Activated CD8-positive, alpha-beta memory T cell treated with anti-CD3 and anti-CD28 coated beads for 1 hour (primary cell): Measurements from ENCODE around the gene DHX32.
"Not testable (repeated sequence)": the region's sequence is repeated elsewhere in the genome, so short reads cannot be mapped to it uniquely, and the experiment has no call there.

Experiments used
- DNase-seq, 2 donors: peaks; one replicate each; pipeline ENCODE4 v3.0.0-alpha.2; 2020; ENCODE audit warnings: low read depth in 1 of 2; ENCODE audit errors: extremely low read depth in 1 of 2

The DHX32 gene, protein sequence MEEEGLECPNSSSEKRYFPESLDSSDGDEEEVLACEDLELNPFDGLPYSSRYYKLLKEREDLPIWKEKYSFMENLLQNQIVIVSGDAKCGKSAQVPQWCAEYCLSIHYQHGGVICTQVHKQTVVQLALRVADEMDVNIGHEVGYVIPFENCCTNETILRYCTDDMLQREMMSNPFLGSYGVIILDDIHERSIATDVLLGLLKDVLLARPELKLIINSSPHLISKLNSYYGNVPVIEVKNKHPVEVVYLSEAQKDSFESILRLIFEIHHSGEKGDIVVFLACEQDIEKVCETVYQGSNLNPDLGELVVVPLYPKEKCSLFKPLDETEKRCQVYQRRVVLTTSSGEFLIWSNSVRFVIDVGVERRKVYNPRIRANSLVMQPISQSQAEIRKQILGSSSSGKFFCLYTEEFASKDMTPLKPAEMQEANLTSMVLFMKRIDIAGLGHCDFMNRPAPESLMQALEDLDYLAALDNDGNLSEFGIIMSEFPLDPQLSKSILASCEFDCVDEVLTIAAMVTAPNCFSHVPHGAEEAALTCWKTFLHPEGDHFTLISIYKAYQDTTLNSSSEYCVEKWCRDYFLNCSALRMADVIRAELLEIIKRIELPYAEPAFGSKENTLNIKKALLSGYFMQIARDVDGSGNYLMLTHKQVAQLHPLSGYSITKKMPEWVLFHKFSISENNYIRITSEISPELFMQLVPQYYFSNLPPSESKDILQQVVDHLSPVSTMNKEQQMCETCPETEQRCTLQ

DNA sequence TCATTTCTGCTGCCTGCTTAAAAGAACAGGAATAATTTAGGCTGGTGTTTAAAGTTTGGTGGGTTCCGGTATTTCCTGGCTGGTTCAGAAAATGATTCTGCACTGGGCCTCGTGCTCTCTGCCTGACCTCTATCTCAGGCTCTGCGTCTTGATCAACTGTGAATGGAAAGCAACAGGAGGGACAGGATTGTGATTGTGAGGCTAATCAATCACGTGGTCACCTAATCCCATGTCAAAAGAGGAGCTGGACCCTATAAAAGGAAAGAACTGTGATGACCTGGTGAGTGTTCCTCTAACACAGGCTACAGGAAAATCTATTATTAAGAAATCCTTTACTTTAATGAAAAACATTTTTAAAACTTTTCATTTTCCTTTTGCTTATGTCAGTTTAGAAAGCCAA, at the start of gene DHX32:
TSS of gene DHX32 (minus strand) at position 101 of the 400 bp plus-strand sequence. CDS start 468 bp downstream, outside the sequence.
- no peak for DNase-seq

DNA sequence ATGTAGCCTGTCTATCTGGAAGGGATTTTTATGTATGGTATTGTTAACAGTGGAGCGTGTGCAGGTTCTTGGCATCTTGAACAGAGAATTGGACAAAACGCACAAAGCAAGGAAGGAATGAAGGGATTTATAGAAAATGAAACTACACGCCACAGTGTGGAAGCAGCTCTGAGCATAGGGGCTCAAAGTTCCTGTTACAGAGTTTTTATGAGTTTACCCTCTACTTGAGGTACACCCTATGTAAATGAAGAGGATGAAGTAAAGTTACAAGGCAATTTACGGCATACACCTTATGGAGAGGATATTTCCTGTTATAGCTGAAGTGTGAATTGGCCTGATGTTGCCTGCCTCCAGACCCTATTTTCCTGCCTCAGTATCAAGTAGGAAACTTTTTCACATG, 48.5 kb upstream of the DHX32 start:
- no peak for DNase-seq

DNA sequence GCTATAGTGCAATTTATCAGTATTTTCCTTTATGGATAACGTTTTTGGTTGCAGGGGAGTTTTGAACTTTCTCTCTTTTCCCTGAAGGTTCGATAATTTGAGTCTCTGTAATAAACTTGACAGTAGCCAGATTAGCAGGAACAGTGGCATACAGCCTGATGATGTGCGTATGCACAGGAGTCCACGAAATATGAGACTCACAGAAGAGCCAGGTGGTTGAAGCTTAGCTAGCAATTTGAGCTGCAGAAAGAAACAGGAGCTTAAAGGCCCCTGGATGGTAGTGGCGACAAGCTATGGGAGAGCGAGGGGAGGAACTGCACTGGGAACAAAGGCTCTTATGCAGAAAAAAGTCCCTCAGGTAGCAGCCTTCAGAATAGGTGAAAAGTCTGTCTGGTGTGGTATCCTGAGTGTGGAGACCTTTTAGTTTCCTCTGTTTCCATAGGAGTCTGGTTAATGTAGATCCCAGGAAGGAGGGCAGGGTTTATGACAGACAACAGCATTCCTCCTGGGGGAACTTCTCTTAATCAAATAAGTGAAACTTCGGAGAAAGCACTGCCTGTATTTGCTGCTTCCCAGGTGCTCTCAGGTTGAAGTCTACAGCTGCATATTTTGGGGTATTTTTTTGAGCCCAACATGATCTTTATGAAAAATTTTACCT, 48.0 kb upstream of the DHX32 start:
- no peak for DNase-seq

DNA sequence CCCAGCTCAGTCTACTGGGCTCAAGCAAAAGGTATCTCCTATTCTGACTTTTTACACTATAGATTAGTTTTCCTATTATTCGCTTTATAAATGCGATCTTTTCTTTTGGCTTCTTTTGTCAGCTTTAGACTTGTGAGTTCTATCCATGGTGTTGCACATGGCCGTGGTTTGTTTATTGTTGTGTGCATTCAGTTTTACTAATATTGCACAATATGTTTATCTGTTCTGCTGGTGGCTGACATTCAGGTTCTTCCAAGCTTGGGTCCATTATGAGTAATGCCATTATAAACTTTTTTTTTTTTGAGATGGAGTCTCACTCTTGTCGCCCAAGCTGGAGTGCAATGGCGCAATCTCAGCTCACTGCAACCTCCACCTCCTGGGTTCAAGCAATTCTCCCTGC, 46.2 kb upstream of the DHX32 start:
- not testable (repeated sequence) for DNase-seq

DNA sequence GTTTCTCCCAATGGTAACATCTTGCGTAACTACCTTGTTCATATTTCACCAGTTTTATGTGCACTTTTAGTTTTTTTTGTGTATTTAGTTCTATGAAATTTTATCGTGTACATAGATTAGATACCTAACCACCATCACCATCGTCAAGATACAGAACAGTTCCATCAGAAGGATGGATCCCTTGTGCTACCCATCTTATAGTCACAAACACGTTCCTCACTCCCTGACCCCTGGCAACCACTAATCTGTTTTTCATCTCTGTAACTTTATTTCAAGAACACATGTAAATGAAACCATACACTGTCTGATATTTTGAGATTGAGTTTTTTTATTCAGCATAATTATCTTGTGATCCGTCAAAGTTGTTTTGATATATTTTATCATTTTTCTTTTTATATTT, 45.2 kb upstream of the DHX32 start:
- no peak for DNase-seq

DNA sequence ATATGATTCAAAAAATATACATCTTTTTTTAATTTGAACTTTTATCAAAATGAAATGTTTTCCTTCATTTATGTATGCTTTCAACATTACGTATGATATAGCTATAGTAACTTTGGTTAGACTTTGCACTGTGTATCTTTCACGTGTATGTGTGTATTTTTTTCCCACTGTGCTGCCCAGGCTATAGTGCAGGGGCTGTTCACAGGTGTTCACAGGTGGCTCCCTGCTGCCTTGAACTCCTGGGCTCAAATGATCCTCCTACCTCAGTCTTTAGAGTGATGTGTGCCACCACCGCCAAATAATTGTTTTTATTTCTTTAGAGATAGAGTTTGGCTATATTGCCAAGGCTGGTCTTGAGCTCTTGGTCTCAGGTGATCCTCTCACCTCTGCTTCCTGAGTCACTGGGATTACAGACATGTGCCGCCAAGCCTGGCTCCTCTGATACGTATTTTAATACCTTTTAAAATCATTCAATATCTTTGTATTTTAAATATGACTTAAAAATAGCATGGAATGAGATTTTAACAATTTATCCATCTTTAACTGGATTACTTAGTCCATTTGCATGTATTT, 44.3 kb upstream of the DHX32 start:
- DNase-seq = no peak

DNA sequence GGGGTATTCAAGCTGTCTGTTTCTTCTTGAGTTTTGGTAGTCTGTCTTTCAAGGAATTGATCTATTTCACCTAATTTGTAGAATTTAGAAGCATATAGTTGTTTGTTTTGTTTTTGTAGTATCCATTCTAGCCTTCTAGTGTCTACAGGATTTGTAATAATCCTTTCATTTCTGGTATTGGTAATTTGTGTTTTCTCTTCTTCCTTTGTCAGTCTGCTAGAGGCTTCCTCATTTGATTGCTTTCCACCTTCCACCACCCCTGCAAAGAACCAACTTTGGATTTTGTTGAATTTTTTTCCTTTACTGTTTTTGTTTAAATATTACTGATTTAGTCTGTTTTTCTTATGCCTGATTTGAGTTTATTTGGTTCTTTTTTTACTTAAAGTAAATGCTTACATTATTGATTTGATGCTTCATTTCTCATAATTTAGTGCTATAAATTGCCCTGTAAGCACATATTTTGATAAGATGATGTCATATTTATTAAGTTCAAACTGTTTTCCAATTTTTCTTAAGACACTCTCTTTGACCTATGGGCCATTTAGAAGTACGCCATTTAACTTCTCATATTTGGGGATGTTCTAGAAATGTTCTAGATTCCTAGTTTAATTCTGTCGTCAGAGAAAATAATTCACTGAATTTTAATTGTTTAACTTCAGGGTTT, 40.7 kb upstream of the DHX32 start:
- not testable (repeated sequence) for DNase-seq

DNA sequence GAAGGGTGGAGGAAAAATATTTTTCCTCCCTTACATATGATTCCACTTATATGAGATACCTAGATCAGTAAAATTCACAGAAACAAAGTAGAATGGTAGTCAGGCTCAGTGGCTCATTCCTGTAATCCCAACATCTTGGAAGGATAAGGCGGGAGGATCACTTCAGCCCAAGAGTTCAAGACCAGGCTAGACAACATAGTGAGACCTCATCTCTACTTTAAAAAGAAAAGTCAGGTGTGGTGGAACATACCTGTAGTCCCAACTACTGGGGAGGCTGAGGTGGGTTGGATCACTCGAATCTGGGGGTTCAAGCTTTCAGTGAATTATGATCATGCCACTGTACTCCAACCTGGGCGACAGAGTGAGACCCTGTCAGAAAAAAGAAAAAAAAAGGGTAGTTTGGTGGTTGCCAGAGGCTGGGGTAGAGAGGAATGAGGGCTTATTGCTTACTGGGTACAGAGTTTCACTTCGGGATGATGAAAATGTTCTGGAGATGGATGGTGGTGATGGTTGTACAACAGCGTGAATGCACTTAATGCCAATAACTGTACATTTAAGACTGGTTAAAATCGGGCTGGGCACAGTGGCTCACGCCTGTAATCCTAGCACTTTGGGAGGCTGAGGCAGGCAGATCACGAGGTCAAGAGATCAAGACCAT, 36.7 kb upstream of the DHX32 start:
- not testable (repeated sequence) for DNase-seq

DNA sequence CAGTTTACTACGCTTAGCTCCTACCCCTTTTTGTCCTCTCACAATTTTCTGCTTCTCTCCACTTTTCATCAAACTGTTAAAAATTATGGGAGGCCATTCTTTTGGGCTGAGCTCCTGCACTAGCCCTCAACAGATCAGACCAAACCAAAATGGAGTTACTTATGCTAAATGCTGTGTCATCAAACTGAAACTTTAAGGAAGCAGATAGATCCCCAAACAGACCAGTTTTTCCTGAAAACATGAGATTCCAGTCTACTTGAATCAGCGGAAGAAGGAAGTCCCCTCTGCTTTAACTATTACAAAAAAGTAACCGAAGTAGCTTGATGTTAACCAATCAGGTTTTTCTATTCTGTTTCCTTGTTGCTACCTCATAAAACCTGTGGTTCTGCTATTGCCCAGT, 35.9 kb upstream of the DHX32 start:
- DNase-seq = no peak

DNA sequence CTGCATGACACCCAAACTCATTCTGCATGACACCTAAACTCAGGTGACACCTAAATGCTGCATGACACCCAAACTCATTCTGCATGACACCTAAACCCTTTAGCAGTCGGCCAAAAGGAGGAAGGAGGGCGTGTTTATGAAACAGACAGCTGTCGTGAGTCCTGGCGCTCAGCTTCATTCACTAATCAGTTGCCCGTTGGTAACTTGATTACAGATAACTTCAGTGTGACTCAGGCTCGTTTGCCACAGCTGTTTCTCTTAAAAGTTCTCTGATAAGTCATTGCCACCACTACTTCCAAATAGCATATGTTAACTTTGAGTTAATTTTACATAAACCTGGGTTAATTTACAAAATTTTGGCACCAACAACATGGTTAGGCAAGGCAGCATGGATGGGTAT, 32.2 kb upstream of the DHX32 start:
- not testable (repeated sequence) for DNase-seq

DNA sequence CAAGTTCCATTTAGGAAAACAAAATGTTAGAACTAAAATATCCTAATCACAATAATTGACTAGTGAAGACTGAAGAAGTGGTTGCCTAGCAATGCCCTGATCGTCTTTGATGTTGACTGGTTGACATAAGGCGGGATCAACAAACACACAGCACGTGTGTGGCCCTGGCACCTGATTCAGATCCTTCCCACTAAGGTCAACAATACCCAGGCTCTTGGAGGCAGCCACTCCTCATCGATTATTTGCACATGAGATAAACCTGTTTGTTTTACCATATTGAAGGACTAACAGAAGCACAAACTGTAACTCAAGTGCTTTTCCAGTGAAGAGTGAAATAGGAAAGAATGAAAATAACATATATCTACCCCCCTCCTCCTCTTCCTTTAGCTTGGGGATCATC, 30.9 kb upstream of the DHX32 start:
- no peak for DNase-seq

DNA sequence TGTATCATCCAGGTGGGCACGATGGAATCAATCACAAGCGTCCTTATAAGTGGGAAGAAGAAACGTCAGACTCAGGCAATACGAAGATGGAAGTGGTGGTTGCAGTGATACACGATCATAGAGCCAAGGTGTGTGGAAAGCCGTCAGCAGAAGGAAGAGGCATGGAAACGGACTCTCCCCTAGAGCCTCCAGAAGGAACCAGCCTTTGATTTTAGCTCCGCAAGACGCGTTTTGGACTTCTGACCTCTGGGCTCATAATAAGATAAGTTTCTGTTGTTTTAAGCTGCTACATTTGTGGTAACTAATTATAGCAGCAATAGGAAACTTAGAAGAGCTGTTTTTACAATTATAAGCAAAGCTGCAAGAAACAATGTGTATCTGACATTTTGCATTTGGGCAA, 30.1 kb upstream of the DHX32 start:
- DNase-seq = no peak

DNA sequence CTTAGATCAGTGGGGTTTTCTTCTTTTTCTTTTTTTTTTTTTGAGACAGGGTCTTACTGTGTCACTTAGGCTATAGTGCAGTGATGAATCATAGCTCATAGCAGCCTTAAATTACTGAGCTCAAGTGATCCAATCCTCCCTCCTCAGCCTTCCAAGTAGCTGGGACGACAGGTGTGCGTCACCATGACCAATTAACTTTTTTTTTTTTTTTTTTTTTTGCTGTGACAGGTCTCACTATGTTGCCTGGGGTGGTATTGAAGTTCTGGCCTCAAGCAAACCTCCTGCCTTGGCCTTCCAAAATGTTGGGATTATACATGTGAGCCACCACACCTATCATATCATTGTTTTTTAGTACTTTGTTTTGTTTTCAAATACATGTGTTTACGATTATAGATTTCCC, 28.4 kb upstream of the DHX32 start:
- not testable (repeated sequence) for DNase-seq

DNA sequence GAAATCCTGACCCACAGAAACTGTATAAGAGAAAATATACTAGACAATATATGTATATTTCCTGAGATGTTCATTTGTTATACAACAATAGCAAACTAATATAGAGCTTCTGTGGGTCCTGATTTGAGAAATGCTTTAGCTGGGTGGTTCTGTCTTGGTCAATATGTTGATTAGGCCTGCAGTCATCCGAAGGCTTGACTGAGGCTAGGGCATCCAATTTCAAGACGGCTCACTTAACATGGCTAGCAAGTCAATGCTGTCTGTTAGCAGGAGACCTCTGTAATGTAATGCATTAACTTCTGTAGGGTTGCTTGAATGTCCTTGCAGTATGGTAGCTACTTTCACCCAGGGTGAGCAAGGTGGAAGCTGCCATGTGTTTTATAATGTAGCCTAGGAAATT, 27.7 kb upstream of the DHX32 start:
- not testable (repeated sequence) for DNase-seq

DNA sequence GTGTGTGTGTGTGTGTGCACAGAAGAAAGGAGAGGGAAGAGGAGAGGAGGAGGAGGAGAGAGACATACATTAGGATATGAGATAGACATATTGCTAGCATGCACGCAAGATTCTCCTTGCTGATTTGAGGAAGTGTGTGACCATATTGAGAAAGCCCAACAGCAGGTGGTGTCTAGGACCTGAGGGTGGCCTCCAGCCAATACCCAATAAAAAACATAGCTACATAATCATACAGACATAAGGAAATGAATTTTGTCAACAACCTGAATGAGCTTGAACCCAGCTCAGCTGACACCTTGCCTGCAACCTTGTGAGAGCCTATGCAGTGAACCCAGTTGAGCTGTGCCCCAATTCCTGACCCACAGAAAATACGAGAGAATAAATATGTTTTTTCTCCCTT, 26.5 kb upstream of the DHX32 start:
- not testable (repeated sequence) for DNase-seq

DNA sequence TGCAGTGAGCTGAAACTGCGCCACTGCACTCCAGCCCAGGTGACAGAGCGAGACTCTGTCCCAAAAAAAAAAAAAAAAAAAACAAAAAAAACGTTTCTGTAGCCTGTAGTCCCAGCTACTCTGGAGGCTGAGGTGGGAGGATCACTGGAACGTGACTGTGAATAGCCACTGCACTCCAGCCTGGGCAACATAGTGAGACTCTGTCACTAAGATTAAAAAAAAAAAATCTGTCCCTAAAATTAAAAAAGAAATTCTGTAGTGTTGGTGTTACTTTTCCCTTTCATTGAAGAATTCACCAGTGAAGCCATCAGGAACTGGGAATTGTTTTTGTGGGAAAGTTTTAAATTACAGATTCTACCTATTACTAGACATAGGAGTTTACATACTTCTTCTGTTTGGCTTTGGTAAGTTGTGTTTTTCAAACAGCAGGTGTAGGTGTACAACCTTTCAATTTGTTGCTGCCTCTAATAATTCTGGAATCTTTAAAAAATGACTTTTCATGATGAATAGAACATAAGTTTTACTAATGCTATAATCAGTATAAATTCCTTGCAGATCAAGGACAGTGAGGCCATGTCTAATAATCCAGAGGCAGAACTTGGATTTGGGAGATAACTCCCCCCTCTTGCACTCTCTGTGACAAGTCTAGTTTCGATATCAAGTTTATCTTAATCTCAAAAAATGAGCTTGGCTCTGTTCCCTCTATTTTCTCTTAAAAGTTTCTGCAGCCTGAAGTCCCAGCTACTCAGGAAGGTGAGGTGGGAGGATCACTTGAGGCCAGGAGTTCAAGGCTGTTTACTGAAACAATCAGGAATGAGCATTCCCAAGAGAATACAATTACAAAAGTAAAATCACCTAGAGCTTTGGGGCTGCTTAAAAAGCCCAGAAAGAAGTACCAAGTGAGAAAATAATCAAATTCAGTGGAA, 24.2 kb upstream of the DHX32 start:
- not testable (repeated sequence) for DNase-seq

DNA sequence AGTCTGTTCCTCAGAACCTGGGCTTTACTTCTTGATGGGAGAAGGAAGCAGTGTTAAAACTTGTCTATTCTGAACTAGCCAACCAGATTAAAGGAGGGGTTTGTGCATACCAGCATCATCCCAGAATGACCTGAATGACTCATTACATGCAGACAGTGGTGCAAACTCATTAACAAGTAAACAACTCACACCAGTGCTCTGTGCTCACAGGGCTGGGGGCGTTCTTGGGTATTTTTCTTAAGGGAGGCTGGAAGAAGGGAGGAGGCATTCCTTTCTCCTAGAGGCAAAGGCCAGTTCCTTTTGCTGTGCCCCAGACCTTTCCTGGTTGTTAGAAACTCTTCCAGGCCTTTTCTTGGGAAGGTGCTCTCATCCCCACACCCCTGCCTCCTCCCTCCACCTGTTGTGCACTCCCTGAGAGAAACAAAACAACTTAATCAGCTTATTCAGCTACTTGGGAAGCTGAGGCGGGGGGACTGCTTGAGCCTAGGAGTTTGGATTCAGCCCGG, 22.1 kb upstream of the DHX32 start:
- not testable (repeated sequence) for DNase-seq

DNA sequence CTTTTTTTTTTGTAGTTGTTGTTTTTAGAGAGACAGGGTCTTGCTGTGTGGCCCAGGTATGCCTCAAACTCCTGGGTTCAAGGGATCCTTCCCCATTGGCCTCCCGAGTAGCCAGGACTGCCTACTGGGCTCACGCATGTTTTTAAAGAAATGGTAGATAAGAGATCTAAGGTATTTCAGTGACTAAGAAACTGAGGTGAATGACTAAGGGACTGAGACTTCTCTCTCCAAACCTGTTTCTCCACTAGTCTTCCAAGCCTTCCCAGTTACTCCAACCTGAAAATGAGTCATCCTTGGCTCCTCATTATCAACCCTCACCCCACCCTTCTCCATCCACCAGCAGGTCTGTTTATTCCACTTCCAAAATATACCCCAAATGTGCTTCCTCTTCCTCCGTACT, 19.9 kb upstream of the DHX32 start:
- DNase-seq = not testable (repeated sequence)

DNA sequence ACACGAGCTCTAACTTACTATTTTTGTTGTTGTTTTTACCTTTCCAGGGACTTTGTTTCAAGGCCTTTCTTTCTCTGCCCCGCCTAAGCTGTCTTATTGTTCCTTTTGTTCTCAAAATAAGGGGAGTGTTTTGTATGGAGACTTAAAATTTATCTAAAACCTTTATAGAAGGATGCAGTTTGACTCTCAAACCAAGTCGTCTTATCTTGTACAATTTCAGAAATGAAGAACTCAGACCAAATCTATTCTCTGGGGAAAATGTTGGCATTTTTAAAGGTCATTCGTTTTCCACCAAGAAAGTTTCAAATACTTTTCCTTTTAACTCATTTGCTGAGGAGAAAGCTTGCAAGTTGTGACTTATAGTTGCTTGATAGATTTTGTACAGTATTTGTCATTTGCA, 16.2 kb upstream of the DHX32 start:
- not testable (repeated sequence) for DNase-seq
